Effector memory CD4-positive, alpha-beta T cell (primary cell): ENCODE data around the gene AGAP1.

Experiments used
- DNase-seq, 3 donors: peaks; one replicate each; pipeline ENCODE4 v3.0.0-alpha.2; 2020
- H3K27ac ChIP-seq: 2 replicates; pipeline ENCODE4 v1.7.0; 2013; ENCODE audit warnings: mild to moderate bottlenecking, low read length, moderate library complexity; ENCODE audit not compliant: insufficient read depth, poor library complexity, severe bottlenecking
- H3K27me3 ChIP-seq: replicated peaks from 2 replicates; pipeline ENCODE4 v1.7.0; 2013; ENCODE audit warnings: mild to moderate bottlenecking, low read length; ENCODE audit not compliant: insufficient read depth, control insufficient read depth, poor library complexity, severe bottlenecking
- H3K36me3 ChIP-seq: 2 replicates; pipeline ENCODE4 v1.7.0; 2013; ENCODE audit warnings: mild to moderate bottlenecking, low read length, moderate library complexity; ENCODE audit not compliant: control insufficient read depth, insufficient read depth
- H3K4me1 ChIP-seq: 2 replicates; pipeline ENCODE4 v1.7.0; 2013; ENCODE audit warnings: low read length, mild to moderate bottlenecking; ENCODE audit not compliant: control insufficient read depth, insufficient read depth, poor library complexity, severe bottlenecking
- H3K4me3 ChIP-seq: 2 replicates; pipeline ENCODE4 v1.7.0; 2013; ENCODE audit warnings: low read length, low read depth, mild to moderate bottlenecking; ENCODE audit not compliant: insufficient read depth, poor library complexity, severe bottlenecking
- H3K9me3 ChIP-seq: 2 replicates; pipeline ENCODE4 v1.7.0; 2013; ENCODE audit warnings: mild to moderate bottlenecking, low read length, moderate library complexity; ENCODE audit not compliant: control insufficient read depth

AGAP1 gene

GRCh38 chr2:236161531-236161930 lies 667.7 kb downstream of the AGAP1 start:
- Histone ChIP-seq H3K36me3 (no peaks in the 10 kb centered on the region), H3K27me3 (peaks cover 24% of the 10 kb centered on the region), H3K27ac (no peak overlapping the region), H3K4me1 (peaks cover 3% of the 10 kb centered on the region), H3K4me3 (no peak overlapping the region), H3K9me3 (no peaks in the 10 kb centered on the region)
- no peak for DNase-seq

- Histone ChIP-seq H3K4me3 (no peak overlapping the region), H3K9me3 (no peaks in the 10 kb centered on the region), H3K27me3 (peaks cover 31% of the 10 kb centered on the region), H3K27ac (no peak overlapping the region), H3K36me3 (no peaks in the 10 kb centered on the region), H3K4me1 (peaks cover 3% of the 10 kb centered on the region)
- DNase-seq: no peak
These were observed 668.4 kb downstream of the AGAP1 start for GRCh38 chr2:236162031-236162845.

GRCh38 chr2:236162882-236163470 lies 669.1 kb downstream of the AGAP1 start:
- peaks cover 3% of the 10 kb centered on the region for H3K4me1 ChIP-seq
- no peak overlapping the region for H3K27ac ChIP-seq
- no peak for DNase-seq
- no peaks in the 10 kb centered on the region for H3K9me3 ChIP-seq
- H3K27me3 ChIP-seq: peaks cover 39% of the 10 kb centered on the region
- H3K36me3 ChIP-seq: no peaks in the 10 kb centered on the region
- H3K4me3 ChIP-seq: no peak overlapping the region

- Histone ChIP-seq H3K9me3 (no peaks in the 10 kb centered on the region), H3K27ac (no peak overlapping the region), H3K4me3 (no peak overlapping the region), H3K36me3 (no peaks in the 10 kb centered on the region), H3K27me3 (peaks cover 45% of the 10 kb centered on the region), H3K4me1 (peaks cover 3% of the 10 kb centered on the region)
- no peak for DNase-seq
These were observed 669.8 kb downstream of the AGAP1 start for GRCh38 chr2:236163471-236164200.

- Histone ChIP-seq H3K27me3 (peaks cover 49% of the 10 kb centered on the region), H3K4me3 (no peak overlapping the region), H3K27ac (no peak overlapping the region), H3K4me1 (peaks cover 3% of the 10 kb centered on the region), H3K9me3 (no peaks in the 10 kb centered on the region), H3K36me3 (no peaks in the 10 kb centered on the region)
- no peak for DNase-seq
These were observed 670.5 kb downstream of the AGAP1 start for GRCh38 chr2:236164201-236164924.

- H3K36me3 ChIP-seq: no peaks in the 10 kb centered on the region
- H3K27ac ChIP-seq: no peak overlapping the region
- H3K27me3 ChIP-seq: peaks cover 49% of the 10 kb centered on the region
- H3K4me3 ChIP-seq: no peak overlapping the region
- H3K4me1 ChIP-seq: peaks cover 3% of the 10 kb centered on the region
- DNase-seq: no peak
- H3K9me3 ChIP-seq: no peaks in the 10 kb centered on the region
These were observed 671.3 kb downstream of the AGAP1 start for GRCh38 chr2:236164925-236165841.

- H3K27ac ChIP-seq: no peak overlapping the region
- no peaks in the 10 kb centered on the region for H3K36me3 ChIP-seq
- DNase-seq: no peak
- no peaks in the 10 kb centered on the region for H3K9me3 ChIP-seq
- H3K4me3 ChIP-seq: no peak overlapping the region
- H3K27me3 ChIP-seq: peaks cover 49% of the 10 kb centered on the region
- H3K4me1 ChIP-seq: peaks cover 3% of the 10 kb centered on the region
These were observed 672.3 kb downstream of the AGAP1 start for GRCh38 chr2:236165842-236166795.

GRCh38 chr2:236166796-236167296 lies 673.0 kb downstream of the AGAP1 start:
- no peaks in the 10 kb centered on the region for H3K9me3 ChIP-seq
- DNase-seq: no peak
- peaks cover 55% of the 10 kb centered on the region for H3K27me3 ChIP-seq
- peaks cover 3% of the 10 kb centered on the region for H3K4me1 ChIP-seq
- H3K4me3 ChIP-seq: no peak overlapping the region
- no peak overlapping the region for H3K27ac ChIP-seq
- no peaks in the 10 kb centered on the region for H3K36me3 ChIP-seq
